DOHH2 (cell line): ENCODE measurements around the gene HBD.

Experiments used
- EZH2phosphoT487 ChIP-seq: fragments of 200-600 bp; sonication (generic); IDR thresholded peaks from 2 replicates; pipeline ENCODE4 v1.6.1; 2017; ENCODE audit warnings: borderline replicate concordance, mild to moderate bottlenecking, antibody characterized with exemption, low read length, moderate library complexity, mixed read lengths
- TF ChIP-seq, protein P1 (sequence below): fragments of 200-600 bp; sonication (generic); IDR thresholded peaks from one replicate; pipeline ENCODE4 v1.5.1; 2014; ENCODE audit warnings: antibody characterized with exemption, mild to moderate bottlenecking, low read depth, low read length; ENCODE audit not compliant: poor library complexity, severe bottlenecking

DNA sequence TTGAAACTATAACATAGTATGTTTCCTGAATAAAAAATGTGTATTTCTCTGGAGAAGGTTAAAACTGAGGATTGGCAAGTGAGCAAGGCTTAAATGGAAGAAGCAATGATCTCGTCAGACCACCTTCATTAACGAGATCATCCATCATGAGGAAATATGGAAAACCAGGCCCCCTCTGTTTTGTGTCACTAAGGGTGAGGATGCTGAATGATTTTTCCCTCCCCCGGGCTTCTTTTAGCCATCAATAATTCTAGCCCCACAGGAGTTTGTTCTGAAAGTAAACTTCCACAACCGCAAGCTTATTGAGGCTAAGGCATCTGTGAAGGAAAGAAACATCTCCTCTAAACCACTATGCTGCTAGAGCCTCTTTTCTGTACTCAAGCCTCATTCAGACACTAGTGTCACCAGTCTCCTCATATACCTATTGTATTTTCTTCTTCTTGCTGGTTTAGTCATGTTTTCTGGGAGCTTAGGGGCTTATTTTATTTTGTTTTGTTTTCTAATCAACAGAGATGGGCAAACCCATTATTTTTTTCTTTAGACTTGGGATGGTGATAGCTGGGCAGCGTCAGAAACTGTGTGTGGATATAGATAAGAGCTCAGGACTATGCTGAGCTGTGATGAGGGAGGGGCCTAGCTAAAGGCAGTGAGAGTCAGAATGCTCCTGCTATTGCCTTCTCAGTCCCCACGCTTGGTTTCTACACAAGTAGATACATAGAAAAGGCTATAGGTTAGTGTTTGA, 41.3 kb upstream of the HBD start:
- TF ChIP-seq, protein P1, sequence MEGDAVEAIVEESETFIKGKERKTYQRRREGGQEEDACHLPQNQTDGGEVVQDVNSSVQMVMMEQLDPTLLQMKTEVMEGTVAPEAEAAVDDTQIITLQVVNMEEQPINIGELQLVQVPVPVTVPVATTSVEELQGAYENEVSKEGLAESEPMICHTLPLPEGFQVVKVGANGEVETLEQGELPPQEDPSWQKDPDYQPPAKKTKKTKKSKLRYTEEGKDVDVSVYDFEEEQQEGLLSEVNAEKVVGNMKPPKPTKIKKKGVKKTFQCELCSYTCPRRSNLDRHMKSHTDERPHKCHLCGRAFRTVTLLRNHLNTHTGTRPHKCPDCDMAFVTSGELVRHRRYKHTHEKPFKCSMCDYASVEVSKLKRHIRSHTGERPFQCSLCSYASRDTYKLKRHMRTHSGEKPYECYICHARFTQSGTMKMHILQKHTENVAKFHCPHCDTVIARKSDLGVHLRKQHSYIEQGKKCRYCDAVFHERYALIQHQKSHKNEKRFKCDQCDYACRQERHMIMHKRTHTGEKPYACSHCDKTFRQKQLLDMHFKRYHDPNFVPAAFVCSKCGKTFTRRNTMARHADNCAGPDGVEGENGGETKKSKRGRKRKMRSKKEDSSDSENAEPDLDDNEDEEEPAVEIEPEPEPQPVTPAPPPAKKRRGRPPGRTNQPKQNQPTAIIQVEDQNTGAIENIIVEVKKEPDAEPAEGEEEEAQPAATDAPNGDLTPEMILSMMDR: no peak
- no peak for TF ChIP-seq EZH2phosphoT487
